Stimulated activated CD4-positive, alpha-beta T cell treated with anti-CD3 and anti-CD28 coated beads, Interleukin-4, amount 100 ng/mL, for 24 hours (primary cell): Measurements from ENCODE around the gene FNBP1.

Experiments
- DNase-seq: peaks from one replicate; pipeline ENCODE4 v3.0.0-alpha.2; 2020

Gene FNBP1

DNA sequence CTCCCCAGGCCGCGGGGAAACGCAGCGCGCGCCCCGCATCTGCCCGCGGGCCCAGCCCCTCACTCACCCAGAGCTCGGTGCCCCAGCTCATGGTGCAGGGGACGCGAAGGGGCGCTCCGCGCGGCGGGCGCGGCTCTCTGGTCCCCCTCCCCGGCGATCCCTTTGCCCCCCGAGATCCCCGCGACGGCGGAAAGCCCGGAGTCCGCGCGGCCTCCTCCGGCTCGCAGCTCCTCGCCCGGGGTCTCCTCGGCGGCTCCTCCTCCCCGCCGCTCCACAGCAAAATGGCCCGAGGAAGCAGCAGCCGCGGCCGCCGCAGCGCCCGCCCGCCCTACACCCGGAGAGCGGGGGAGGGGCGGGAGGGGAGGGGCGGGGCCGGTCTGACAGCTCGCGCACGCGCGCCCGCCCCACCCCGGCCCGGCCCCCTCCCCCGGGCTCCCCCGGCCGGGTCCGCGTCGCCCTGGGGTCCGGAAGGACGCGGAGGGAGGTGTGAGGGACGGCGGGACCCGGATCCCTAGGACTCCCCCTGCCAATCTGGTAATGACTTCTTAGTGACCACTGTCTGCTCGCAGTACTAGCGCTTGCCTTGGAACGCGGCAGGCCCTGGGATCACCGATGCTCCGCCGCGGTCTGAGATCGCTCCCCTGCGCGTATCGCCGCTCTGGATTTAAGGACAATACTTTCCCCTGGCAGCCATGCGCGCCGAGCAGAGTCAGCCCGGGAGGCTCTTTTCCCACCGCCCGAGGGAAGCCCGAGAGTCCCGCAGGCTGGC is at the start of gene FNBP1:
TSS of gene FNBP1 (minus strand) at position 305 of the 769 bp plus-strand sequence. CDS start at position 91, 214 bp downstream.
- DNase-seq: peak; percentile 77

DNA sequence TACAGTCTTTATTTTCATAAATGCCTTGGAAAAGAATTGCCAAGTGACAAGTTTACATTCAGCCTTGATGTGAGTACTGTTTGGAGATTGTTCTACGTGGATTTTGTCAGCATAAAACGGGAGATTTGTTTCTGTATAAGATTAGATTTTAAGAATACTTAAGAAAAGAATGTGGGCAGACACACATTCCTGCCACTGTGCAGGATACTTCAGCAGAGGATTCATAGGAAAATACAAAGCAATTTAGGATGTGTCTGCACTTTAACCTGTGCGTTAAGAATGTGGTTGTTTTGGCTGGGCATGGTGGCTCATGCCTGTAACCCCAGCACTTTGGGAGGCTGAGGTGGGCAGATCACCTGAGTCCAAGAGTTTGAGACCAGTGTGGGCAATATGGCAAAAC is 47.9 kb upstream of the FNBP1 start:
- no peak for DNase-seq

DNA sequence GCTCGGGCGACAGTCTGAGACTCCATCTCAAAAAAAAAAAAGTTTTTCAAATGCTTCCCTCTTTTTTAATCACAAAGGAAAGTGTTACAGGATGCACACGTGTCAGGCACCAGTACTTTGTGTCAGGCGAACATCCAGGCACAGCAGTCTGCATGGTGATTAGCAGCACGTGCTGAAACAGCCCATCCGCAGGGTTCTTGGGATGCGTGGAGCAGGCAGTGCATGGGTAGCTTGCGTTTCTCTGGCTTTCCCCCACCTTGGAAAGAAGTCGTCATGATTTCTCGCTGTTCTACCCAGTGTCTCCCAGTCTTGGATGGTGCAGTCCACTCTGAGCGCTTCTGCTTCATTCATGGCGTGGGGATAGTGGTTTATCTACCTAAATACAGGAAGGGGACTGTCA is 46.2 kb upstream of the FNBP1 start:
- no peak for DNase-seq

DNA sequence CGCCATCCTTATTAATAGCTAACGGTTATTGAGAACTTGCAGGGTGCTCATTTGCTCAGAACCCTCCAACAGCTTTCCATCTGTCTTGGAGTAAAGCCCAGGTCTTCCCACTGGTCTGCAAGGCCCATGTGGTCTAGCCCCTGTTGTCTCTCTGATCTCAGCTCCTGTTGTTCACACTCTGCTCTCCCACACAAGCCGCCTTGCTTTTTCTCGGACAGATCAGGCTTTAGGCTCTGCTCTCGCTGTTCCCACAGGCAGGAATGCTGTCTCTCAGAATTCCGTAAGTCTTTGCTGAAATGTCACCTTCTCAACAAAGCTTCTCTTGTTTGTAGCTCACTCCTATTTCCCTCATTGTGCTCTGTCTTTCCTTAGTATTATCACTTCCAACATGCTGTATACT is 45.1 kb upstream of the FNBP1 start:
- no peak for DNase-seq

DNA sequence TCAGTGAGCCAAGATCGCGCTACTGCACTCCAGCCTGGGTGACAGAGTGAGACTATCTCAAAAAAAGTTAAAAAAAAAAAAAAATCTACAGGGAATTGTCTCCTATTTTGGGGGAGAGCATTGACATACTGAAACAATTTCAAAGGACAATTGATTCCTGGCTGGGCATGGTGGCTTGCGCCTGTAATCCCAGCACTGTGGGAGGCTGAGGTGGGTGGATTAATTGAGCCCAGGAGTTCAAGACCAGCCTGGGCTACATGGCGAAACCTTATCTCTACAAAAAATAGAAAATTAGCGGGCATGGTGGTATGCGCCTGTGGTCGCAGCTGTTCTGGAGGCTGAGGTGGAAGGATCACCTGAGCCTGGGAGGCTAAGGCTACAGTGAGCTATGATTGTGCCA is 41.3 kb upstream of the FNBP1 start:
- DNase-seq: no peak

DNA sequence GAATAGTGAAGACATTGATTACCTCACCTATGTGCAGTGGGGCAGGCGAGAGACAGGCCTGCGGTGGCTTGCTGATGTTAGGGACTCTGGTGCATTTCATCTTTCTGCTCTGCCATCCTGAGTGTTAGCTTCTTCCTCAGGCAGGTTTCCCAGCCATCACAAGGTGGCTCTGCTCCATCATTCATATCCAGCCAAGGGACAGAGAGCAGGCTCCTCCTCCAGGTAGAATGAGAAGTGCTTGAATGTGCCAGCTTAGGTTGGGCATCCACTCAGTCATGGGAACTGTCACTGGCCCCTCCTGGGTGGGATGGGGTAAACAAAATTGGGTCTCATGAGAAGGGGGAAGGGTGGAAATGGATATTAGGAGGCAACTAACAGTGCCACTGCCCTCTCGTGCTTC is 35.6 kb upstream of the FNBP1 start:
- no peak for DNase-seq

DNA sequence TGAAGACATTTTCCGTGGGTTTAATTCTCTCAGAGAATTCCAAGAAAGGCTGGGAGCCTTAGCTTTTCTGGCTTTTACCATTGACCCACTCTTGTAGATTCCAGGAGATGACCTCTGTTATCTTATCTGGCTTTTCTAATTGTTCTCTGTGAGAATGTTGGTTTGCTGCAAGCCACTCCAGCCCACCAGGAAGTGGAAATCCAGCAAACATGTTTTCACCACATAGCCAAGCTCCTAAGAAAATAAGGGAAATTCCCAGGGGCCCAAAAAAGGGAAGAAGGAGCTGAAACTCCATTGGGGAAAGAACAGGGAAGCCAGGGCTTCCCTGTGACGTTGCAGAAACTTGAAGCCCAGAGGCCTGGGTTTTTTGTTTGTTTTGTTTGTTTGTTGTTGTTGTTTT is 30.4 kb upstream of the FNBP1 start:
- no peak for DNase-seq

DNA sequence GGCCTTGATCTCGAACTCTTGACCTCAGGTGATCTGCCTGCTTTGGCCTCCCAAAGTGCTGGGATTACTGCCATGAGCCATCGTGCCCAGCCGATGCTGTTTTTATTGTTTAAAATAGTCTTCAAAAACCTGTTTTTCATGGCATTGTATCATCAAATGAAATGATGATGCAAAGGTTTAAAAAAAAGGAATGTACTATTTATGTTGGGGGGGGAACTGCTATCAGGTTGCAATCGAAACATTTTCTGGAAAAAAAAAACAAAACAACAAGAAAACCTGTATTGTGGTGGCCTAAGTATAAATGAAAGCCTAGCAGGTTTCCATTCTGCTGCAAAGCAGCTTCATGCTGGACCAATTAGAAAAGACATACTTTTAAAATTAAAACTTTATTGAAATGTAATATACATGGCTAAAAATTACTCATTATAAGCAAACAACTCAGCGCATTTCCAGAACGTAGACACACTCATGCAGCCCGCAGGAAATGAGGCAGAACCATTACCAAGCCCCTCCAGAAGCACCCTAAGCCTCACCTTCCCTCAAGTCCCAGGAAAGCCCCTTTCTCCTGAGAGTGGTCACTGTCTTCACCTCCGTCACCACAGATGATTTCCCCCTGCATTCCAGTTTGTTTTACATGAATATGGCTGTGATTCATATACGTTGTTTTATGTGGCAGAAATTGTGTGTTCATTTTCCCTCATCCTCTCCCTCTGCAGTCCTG is 29.7 kb upstream of the FNBP1 start:
- no peak for DNase-seq

DNA sequence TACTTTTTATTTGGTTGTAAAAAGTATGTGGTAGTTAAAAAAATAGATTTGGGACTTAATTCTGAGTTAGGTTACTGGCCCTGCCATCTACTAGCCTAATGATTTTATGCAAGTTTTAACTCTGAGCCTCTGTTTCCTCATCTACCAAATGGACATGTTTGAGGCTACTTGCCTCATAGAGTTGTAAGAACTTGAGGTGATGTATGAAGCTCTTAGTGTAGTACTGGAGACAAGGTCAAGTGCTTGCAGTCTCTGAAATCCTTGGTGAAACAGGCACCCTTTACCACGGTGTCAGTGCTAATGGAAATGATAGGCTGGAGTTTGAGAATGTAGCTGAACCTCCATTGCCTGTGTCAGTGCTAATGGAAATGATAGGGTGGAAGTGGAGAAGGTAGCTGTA is 26.1 kb upstream of the FNBP1 start:
- DNase-seq: no peak

DNA sequence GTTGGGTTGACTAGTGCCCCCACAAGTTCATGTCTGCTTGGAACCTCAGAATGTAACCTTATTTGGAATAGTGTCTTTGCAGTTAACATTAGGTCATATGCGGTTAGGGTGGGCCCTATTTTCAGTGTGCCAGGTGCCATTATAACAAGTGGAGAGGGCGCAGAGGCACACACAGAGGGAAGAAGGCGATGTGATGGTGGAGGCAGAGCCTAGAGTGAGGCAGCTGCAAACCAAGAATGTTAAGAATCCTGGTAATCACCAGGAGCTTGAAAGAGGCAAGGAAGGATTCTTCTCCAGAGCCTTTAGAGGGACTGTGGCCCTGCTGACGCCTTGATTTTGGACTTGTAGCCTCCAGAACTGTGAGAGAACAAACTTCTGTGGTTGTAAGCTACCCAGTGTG is 21.6 kb upstream of the FNBP1 start:
- no peak for DNase-seq

DNA sequence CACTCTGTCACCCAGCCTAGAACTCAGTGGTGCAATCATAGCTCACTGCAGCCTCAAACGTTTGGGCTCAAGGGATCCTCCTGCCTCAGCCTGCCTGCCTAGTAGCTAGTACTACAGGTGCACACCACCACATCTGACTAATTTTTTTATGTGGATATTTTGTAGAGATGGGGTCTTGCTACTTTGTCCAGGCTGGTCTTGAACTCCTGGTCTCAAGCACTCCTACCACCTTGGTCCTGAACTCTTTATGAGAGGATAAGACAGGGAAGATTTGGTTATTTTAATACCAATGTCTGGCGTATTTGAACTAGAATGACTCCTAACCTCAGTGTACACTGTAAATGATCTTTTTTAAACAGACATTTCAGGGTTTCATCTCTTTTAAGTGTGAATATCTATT is 19.8 kb upstream of the FNBP1 start:
- DNase-seq: no peak

DNA sequence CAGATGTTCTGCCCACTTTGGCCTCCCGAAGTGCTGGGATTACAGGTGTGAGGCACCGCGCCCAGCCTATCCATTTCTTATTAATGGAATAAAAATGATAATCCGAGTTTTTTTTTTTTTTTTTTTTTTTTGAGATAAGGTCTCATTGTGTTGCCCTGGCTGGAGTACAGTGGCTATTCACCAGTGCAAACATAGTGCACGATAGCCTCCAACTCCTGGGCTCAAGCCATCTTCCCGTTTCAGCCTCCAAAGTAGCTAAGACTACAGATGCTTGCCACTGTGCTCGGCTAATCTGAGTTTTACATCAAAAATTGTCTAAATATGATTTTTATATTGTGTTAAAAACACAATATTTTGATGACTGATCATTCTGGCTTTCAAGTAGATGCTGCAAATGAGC is 17.3 kb upstream of the FNBP1 start:
- DNase-seq: no peak

DNA sequence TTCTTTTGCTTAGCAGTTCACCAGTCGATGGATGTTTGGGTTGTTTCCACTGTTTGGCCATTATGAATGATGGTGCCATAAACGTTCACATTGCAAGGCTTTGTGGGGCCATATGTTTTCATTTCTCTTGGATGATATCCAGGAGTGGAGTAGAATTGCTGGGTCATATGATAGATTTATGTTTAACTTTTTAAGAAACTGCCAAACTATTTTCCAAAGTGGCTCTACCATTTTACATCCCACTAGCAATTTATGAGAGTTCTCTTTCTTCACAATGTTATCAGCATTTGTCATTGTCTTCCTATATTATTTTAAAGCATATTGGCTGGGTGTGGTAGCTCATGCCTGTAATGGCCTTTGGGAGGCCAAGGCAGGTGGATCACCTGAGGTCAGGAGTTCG is 15.9 kb upstream of the FNBP1 start:
- DNase-seq: no peak

DNA sequence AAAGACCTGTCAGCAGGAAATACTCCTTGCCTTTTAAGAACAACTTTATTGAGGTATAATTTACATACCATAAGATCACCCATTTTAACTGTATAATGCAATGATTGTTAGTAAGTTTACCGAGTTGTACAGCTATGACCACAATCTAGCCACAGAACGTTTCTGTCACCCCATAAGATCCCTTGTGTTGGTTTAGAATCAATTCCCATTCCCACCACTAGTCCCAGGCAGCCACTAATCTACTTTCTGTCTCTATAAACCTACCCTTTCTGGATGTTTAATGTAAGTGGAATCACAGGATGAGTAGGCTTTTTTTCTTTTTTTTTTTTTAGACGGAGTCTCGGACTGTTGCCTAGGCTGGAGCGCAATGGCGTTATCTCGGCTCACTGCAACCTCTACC is 15.2 kb upstream of the FNBP1 start:
- DNase-seq: no peak

DNA sequence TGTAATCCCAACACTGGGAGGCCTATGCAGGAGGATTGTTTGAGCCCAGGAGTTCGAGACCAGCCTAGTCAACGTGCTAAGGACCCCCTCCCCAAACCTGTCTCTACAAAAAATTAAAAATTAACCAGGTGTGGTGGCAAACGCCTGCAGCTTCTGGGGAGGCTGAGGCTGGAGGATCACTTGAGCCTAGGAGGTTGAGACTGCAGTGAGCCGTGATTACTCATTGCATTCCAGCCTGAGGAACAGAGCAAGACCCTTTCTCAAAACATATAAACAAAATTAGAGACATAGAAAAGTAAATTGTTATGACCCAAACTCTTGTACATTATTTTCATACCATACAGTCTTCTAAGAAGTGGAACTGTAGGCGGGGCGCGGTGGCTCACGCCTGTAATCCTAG is 11.8 kb upstream of the FNBP1 start:
- DNase-seq: no peak

DNA sequence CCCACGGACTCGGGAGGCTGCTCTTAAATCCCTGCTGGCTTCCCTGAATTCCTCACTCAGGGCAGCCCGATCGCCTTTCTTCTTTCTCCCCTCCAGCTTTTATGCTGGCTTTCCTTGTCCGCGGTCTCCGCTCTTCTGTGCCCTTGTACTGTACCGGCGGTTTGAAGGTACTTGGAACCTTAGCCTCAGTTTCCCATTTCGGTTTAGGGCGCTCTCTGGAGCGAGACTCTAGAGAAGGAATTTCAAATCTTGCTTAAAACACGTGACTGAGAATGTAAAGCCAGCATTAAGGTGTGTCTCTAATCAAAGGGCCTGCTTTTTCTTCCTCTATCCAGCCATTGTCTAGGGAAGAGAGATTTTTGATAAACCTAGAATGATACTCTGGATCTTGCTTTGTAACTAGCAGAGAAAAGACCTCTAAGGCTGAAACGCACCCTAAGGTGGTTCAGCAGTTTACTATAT is 11.4 kb upstream of the FNBP1 start:
- DNase-seq: no peak

DNA sequence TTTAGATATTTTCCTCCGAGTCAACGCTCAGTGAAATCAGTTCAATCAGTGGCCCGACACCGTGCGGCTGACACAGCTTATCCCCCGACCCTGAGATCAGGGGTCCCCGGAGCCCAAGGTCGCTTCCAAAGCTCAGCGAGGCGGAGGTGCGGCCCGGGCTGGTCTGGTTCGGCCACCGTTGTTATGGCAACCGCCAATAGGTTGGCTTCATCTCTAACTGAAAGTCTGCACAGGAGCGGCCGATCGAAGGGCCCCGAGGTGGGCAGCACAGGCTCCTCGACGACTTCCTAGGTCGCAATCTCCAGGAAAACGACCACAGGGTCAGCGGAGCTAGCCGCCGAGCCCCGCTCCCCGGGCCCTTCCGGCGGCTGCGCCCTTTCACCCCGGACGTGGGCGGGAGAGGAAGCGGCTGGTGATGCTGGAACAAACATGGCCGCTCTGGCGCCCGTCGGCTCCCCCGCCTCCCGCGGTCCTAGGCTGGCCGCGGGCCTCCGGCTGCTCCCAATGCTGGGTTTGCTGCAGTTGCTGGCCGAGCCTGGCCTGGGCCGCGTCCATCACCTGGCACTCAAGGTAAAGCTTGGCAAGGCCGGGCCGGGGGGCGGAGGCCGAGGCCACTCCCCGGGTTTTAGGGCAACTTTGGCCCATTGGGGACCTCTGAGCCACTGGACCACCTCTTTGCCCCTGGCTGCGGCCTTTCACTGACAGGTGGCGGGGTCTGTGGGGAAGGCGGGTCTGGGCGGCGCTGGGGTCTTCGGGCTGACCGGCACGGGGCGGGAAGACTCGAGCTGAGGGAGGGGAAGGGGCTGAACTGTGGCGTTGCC is 10.7 kb upstream of the FNBP1 start, which contains the start of gene GPR107:
TSS of gene GPR107 (plus strand) at position 403 of the 821 bp plus-strand sequence. CDS start at position 430, 27 bp downstream.
- peak; percentile 84 for DNase-seq

DNA sequence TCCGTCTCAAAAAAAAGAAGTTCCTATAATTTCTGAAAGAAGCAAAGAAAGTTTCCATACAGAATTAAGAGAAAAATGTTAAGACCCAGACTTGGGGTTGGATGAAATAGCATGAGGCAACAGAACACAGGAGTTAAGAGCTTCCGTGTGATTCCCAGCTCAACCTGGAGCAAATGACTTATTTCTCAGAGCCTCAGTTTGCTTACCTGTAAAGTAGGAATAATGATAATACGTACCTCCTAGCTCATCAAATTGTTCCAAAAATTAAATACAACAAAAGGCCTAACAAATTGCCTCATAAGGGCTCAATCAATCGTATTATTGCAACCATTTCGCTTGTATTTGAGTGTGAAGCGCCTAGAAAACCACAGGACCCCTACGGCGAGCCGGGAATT is 10.1 kb upstream of the FNBP1 start:
- no peak for DNase-seq

DNA sequence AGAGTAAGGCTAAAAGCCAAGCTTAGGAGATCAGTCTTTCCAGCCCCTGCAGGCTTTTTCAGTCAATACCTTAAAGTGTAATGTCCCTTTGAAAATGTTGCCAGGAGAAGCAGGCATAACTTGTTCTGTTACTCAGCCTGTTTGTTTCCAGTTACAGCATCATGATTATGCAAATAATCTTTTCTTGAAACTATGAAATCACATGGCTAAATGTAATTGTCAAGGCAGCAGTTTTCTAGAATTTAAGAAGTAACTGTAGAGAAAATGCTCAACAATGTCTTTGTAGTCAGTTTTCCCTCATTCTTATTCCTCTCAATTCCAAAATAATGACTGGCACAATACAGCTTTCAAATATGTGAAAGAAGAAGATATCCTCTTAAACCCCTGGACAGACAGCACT is 8.9 kb upstream of the FNBP1 start:
- DNase-seq: no peak

DNA sequence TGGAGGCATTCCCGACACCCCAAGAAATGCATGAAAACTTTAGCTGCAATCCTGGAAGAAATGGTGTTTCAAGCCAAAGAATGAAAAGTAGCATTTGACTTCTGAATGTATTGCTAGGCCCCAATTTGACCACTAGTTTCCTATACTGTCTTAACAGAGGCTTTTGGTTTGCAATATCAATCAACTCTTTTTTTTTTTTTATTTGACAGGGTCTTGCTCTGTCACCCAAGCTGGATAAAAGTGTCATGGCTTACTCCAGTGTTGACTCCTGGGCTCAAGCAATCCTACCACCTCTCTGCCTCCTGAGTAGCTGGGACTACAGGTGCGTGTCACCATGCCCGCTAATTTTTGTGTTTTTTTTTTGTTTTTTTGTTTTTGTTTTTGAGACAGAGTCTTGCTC is 7.5 kb upstream of the FNBP1 start:
- DNase-seq: no peak

DNA sequence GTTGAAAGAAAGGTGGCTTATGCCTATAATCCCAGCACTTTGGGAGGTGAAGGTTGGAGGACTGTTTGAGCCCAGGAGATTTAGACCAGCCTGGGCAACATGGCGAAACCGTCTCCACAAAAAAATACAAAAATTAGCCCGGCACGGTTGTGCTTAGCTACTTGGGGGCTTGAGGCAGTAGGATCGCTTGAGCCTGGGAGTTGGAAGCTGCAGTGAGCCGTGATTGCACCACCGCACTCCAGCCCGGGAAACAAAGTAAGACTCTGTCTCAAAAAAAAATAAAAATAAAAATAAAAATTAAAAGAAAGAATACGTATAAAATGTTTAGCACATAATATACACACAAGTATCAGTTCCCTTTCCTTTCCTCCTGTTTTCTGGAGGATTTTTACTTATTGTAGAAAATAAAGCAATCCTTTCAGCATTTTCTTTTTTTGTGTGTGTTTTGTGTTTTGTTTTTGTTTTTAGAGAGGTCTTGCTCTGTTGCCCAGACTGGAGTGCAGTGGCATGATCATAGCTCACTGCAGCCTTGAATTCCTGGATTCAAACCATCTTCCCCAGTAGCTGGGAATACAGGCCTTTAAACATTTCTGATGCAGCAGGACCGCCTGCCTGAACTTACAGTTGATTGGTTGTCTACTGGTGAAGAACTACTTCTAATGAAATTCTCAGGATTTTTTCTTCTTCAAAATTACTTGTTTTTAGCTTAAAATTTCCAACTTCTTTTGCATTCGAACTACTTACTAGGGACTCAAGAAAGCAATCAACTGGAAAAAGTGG is 6.6 kb upstream of the FNBP1 start:
- DNase-seq: no peak

DNA sequence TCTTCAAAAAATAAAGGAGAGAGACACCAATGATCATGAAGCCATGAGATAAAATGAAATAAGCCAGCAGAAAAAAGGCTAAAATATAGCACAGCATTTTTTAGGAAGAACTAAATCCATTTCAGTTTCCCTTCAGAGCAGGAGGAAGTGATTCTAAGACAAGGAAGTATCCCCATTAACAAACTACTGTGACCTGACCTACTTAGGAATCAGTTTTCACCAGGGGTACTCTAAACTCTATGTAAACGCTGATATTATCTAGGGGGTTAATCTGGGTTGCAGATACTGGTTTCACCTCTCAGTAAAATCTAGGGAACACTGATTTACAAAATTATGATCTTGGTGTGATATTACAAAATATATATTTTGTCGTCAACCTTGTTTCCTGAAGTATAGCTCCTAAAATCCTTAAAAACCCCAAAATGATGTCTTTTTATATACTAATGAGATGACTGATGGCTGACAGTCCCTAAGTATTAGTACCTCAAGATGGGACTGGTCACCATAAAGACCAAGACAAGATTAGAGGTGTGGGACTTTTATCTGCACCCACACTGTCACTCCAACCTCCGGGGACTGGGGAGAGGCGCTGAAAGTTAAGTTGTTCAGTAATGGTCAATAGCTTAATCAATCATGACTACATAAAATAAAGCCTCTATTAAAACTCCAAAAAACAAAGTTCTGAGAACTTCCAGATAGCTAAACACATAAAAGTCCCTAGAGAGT is 2.9 kb upstream of the FNBP1 start:
- no peak for DNase-seq
